Measurements from ENCODE around the gene LMAN1L.

- TF ChIP-seq POLR2AphosphoS5 (IDR thresholded peaks at IDR 0.05) (no peak), EZH2 (IDR thresholded peaks at IDR 0.05; ENCODE audit: borderline replicate concordance, insufficient read depth, low read length, poor library complexity, severe bottlenecking) (no peak), RAD21 (conservative IDR thresholded peaks at IDR 0.05) (no peak), REST (IDR thresholded peaks at IDR 0.05; ENCODE audit: borderline replicate concordance) (no peak), TAF1 (IDR thresholded peaks at IDR 0.05; ENCODE audit: low read depth) (no peak), EP300 (conservative IDR thresholded peaks at IDR 0.05; ENCODE audit: poor library complexity, severe bottlenecking) (no peak), MXI1 (conservative IDR thresholded peaks at IDR 0.05; ENCODE audit: poor library complexity, severe bottlenecking) (no peak)
- TF ChIP-seq, protein P1, sequence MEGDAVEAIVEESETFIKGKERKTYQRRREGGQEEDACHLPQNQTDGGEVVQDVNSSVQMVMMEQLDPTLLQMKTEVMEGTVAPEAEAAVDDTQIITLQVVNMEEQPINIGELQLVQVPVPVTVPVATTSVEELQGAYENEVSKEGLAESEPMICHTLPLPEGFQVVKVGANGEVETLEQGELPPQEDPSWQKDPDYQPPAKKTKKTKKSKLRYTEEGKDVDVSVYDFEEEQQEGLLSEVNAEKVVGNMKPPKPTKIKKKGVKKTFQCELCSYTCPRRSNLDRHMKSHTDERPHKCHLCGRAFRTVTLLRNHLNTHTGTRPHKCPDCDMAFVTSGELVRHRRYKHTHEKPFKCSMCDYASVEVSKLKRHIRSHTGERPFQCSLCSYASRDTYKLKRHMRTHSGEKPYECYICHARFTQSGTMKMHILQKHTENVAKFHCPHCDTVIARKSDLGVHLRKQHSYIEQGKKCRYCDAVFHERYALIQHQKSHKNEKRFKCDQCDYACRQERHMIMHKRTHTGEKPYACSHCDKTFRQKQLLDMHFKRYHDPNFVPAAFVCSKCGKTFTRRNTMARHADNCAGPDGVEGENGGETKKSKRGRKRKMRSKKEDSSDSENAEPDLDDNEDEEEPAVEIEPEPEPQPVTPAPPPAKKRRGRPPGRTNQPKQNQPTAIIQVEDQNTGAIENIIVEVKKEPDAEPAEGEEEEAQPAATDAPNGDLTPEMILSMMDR (IDR thresholded peaks at IDR 0.05; ENCODE audit: poor library complexity, severe bottlenecking): no peak
Measured at GRCh38 chr15:74868059-74868458, 55.4 kb downstream of the LMAN1L start.

Measured in neural cell (in vitro differentiated cells).